DND-41 (cell line): ENCODE results near the gene NCOA5.

Experiments used
- CTCF ChIP-seq: IDR thresholded peaks from 2 replicates; pipeline ENCODE4 v1.5.1; 2012; ENCODE audit warnings: borderline replicate concordance, low read length, moderate library complexity, mild to moderate bottlenecking; ENCODE audit not compliant: poor library complexity, severe bottlenecking; ENCODE audit errors: extremely low read depth
- EZH2 ChIP-seq: IDR thresholded peaks from 3 replicates; pipeline ENCODE4 v1.6.1; 2012; ENCODE audit warnings: borderline replicate concordance, low read depth, mild to moderate bottlenecking, moderate library complexity, low read length, inconsistent platforms; ENCODE audit not compliant: severe bottlenecking

GRCh38 chr20:46089167-46089416 is 670 bp downstream of the NCOA5 start:
- TF ChIP-seq CTCF (no peak), EZH2 (no peak)
